GM08714 (cell line): ENCODE results near the gene ADRA1B.

Experiments
- H3K4me3 ChIP-seq: fragments of 200-500 bp; sonication (Bioruptor generic); 2 replicates; pipeline ENCODE4 v1.5.1; 2014; ENCODE audit warnings: mild to moderate bottlenecking, low read length, inconsistent platforms
- ZNF274 ChIP-seq: IDR thresholded peaks from 2 replicates; pipeline ENCODE4 v1.6.1; 2012; ENCODE audit warnings: mild to moderate bottlenecking, low read depth, low read length

ADRA1B gene

GRCh38 chr5:159915904-159916840 is at the start of gene ADRA1B:
ADRA1B (plus strand) TSS chr5:159916482; CDS start chr5:159916906, 424 bp downstream.
- H3K4me3 ChIP-seq, result no peak within 1 kb of the TSS
- no peak for TF ChIP-seq ZNF274

GRCh38 chr5:159873680-159874079 is 42.6 kb upstream of the ADRA1B start:
- H3K4me3 ChIP-seq, result no peak overlapping the region
- no peak for TF ChIP-seq ZNF274

GRCh38 chr5:159874263-159874662 is 42.0 kb upstream of the ADRA1B start:
- TF ChIP-seq ZNF274, result no peak
- no peak overlapping the region for H3K4me3 ChIP-seq

GRCh38 chr5:159877016-159877415 is 39.3 kb upstream of the ADRA1B start:
- no peak overlapping the region for H3K4me3 ChIP-seq
- no peak for TF ChIP-seq ZNF274

- TF ChIP-seq ZNF274, result no peak
- no peak overlapping the region for H3K4me3 ChIP-seq
Observed at GRCh38 chr5:159877894-159878448, 38.3 kb upstream of the ADRA1B start.

GRCh38 chr5:159878988-159879471 is 37.3 kb upstream of the ADRA1B start:
- no peak overlapping the region for H3K4me3 ChIP-seq
- no peak for TF ChIP-seq ZNF274

- no peak overlapping the region for H3K4me3 ChIP-seq
- TF ChIP-seq ZNF274, result no peak
Observed at GRCh38 chr5:159880676-159881075, 35.6 kb upstream of the ADRA1B start.

- TF ChIP-seq ZNF274, result no peak
- H3K4me3 ChIP-seq, result no peak overlapping the region
Observed at GRCh38 chr5:159881967-159882366, 34.3 kb upstream of the ADRA1B start.

GRCh38 chr5:159883522-159883950 is 32.7 kb upstream of the ADRA1B start:
- no peak for TF ChIP-seq ZNF274
- H3K4me3 ChIP-seq, result no peak overlapping the region

GRCh38 chr5:159884917-159885620 is 31.2 kb upstream of the ADRA1B start:
- H3K4me3 ChIP-seq, result no peak overlapping the region
- no peak for TF ChIP-seq ZNF274

GRCh38 chr5:159886296-159886695 is 30.0 kb upstream of the ADRA1B start:
- no peak for TF ChIP-seq ZNF274

GRCh38 chr5:159887050-159887449 is 29.2 kb upstream of the ADRA1B start:
- no peak overlapping the region for H3K4me3 ChIP-seq
- TF ChIP-seq ZNF274, result no peak

More at GRCh38 chr5:159886296-159886695, 30.0 kb upstream of the ADRA1B start:
- no peak overlapping the region for H3K4me3 ChIP-seq

- TF ChIP-seq ZNF274, result no peak
- H3K4me3 ChIP-seq, result no peak overlapping the region
Observed at GRCh38 chr5:159888860-159889259, 27.4 kb upstream of the ADRA1B start.

GRCh38 chr5:159890141-159890540 is 26.1 kb upstream of the ADRA1B start:
- TF ChIP-seq ZNF274, result no peak
- no peak overlapping the region for H3K4me3 ChIP-seq
